Vagina (tissue), 2 donors: ENCODE data around the gene RAPH1. TPM values are rescaled to one million over a fixed set of nuclear protein-coding genes. Genes with fewer than 3 reads are reported as not detected.
"Not testable (repeated sequence)": the region's sequence is repeated elsewhere in the genome, so short reads cannot be mapped to it uniquely, and the experiment has no call there.

Source experiments
- DNase-seq, 2 donors: peaks; one replicate each; pipeline ENCODE4 v3.0.0-alpha.2; 2017; ENCODE audit errors: extremely low spot score in 2 of 2
- H3K27ac ChIP-seq: fragments of 200-600 bp; sonication (generic); one replicate; pipeline ENCODE4 v1.5.1; 2019
- H3K27me3 ChIP-seq: fragments of 200-600 bp; sonication (generic); one replicate; pipeline ENCODE4 v1.5.1; 2019
- H3K36me3 ChIP-seq, 2 donors: fragments of 200-600 bp; sonication (generic); one replicate each; pipeline ENCODE4 v1.5.1; 2017 to 2019
- H3K4me1 ChIP-seq: fragments of 200-600 bp; sonication (generic); one replicate; pipeline ENCODE4 v1.5.1; 2019
- H3K4me3 ChIP-seq, 2 donors: fragments of 200-600 bp; sonication (generic); 1 replicate in 1 of 2; 2 replicates in 1 of 2; pipeline ENCODE4 v1.5.1; 2016 to 2019
- H3K9me3 ChIP-seq: fragments of 200-600 bp; sonication (generic); one replicate; pipeline ENCODE4 v1.5.1; 2019
- CTCF ChIP-seq, 3 experiments: fragments of 450-650 bp in 2 of 3; fragments of 200-600 bp in 1 of 3; sonication (generic) in 1 of 3; IDR thresholded peaks; one replicate each; pipeline ENCODE4 v1.5.1; 2017 to 2019; ENCODE audit warnings: antibody characterized with exemption in 3 of 3, mild to moderate bottlenecking in 2 of 3, moderate library complexity in 2 of 3
- POLR2A ChIP-seq, 2 donors: fragments of 450-650 bp; IDR thresholded peaks; one replicate each; pipeline ENCODE4 v1.6.1; 2017; ENCODE audit warnings: antibody characterized with exemption in 2 of 2, mild to moderate bottlenecking in 2 of 2, moderate library complexity in 2 of 2
- POLR2AphosphoS5 ChIP-seq, 2 donors: sonication (generic); formaldehyde crosslinking; IDR thresholded peaks; one replicate each; pipeline ENCODE4 v1.9.0; 2017; ENCODE audit warnings: antibody characterized with exemption in 2 of 2, mild to moderate bottlenecking in 2 of 2, low read depth in 1 of 2; ENCODE audit not compliant: insufficient read depth in 1 of 2
- intact Hi-C: fragments of 100-400 bp; cut with DNase I; formaldehyde crosslinking; loops from one replicate; pipeline ENCODE4 v1.15.1; 2023
- total RNA-seq: library from RNA; depleted of rRNA; stranded (reverse); fragments of >200 nt; gene quantifications from one replicate; pipeline ENCODE4 v1.2.3, GENCODE V29; 2016

RAPH1 gene
- total RNA-seq, 1 donor from 2014 or later: 22.6 TPM

GRCh38 chr2:203431391-203432185 lies 103.5 kb downstream of the RAPH1 start:
- H3K4me3 ChIP-seq: no peak overlapping the region
- no peaks in the 10 kb centered on the region for H3K27me3 ChIP-seq
- TF ChIP-seq POLR2A (IDR thresholded peaks at IDR 0.05) (no peak), CTCF (IDR thresholded peaks at IDR 0.05) (no peak), POLR2AphosphoS5 (IDR thresholded peaks at IDR 0.05; ENCODE audit: insufficient read depth in 1 of 2, low read depth in 1 of 2) (no peak)
- intact Hi-C loops: no loop called here
- DNase-seq: no peak
- H3K9me3 ChIP-seq: no peaks in the 10 kb centered on the region
- no peak overlapping the region for H3K27ac ChIP-seq
- peaks cover 0 to 8% of the 10 kb centered on the region in 2 donors for H3K36me3 ChIP-seq
- peaks cover 8% of the 10 kb centered on the region for H3K4me1 ChIP-seq

GRCh38 chr2:203429643-203430042 lies 105.5 kb downstream of the RAPH1 start:
- intact Hi-C loops, H3K27ac ChIP-seq, H3K27me3 ChIP-seq, H3K4me1 ChIP-seq, H3K36me3 ChIP-seq, DNase-seq, H3K9me3 ChIP-seq, H3K4me3 ChIP-seq: not testable (repeated sequence)

- no peak overlapping the region for H3K27ac ChIP-seq
- H3K36me3 ChIP-seq: no peaks in the 10 kb centered on the region
- no peaks in the 10 kb centered on the region for H3K27me3 ChIP-seq
- intact Hi-C loops: no loop called here
- DNase-seq: no peak
- H3K4me1 ChIP-seq: peaks cover 8% of the 10 kb centered on the region
- no peak overlapping the region for H3K4me3 ChIP-seq
- TF ChIP-seq POLR2A (IDR thresholded peaks at IDR 0.05) (no peak), POLR2AphosphoS5 (IDR thresholded peaks at IDR 0.05; ENCODE audit: insufficient read depth in 1 of 2, low read depth in 1 of 2) (no peak), CTCF (IDR thresholded peaks at IDR 0.05) (no peak)
- H3K9me3 ChIP-seq: no peaks in the 10 kb centered on the region
These were observed 108.0 kb downstream of the RAPH1 start for GRCh38 chr2:203427061-203427460.

- intact Hi-C loops: no loop called here
- Histone ChIP-seq H3K27ac (no peak overlapping the region), H3K36me3 (peaks cover 3 to 31% of the 10 kb centered on the region in 2 donors), H3K9me3 (no peaks in the 10 kb centered on the region), H3K4me3 (no peak overlapping the region), H3K27me3 (no peaks in the 10 kb centered on the region), H3K4me1 (no peaks in the 10 kb centered on the region)
- no peak for DNase-seq
- TF ChIP-seq POLR2AphosphoS5 (IDR thresholded peaks at IDR 0.05; ENCODE audit: insufficient read depth in 1 of 2, low read depth in 1 of 2): no peak
- TF ChIP-seq POLR2A (IDR thresholded peaks at IDR 0.05): no peak
- TF ChIP-seq CTCF (IDR thresholded peaks at IDR 0.05): no peak
These were observed 116.8 kb downstream of the RAPH1 start for GRCh38 chr2:203418271-203418670.

GRCh38 chr2:203413796-203414195 lies 121.3 kb downstream of the RAPH1 start:
- Histone ChIP-seq H3K9me3 (no peaks in the 10 kb centered on the region), H3K36me3 (peaks cover 3 to 29% of the 10 kb centered on the region in 2 donors), H3K4me3 (no peak overlapping the region), H3K27me3 (no peaks in the 10 kb centered on the region), H3K4me1 (peaks cover 13% of the 10 kb centered on the region), H3K27ac (no peak overlapping the region)
- intact Hi-C loops: no loop called here
- no peak for TF ChIP-seq POLR2AphosphoS5 (IDR thresholded peaks at IDR 0.05; ENCODE audit: insufficient read depth in 1 of 2, low read depth in 1 of 2)
- TF ChIP-seq POLR2A (IDR thresholded peaks at IDR 0.05): no peak
- TF ChIP-seq CTCF (IDR thresholded peaks at IDR 0.05): no peak
- no peak for DNase-seq
